Measurements from ENCODE around the gene MS4A6E. TPM values are rescaled to one million over a fixed set of nuclear protein-coding genes. Genes with fewer than 3 reads are reported as not detected.
"Not testable (repeated sequence)": the region's sequence is repeated elsewhere in the genome, so short reads cannot be mapped to it uniquely, and the experiment has no call there.

Gene MS4A6E, protein sequence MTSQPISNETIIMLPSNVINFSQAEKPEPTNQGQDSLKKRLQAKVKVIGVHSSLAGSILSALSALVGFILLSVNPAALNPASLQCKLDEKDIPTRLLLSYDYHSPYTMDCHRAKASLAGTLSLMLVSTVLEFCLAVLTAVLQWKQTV
- not detected for polyA plus RNA-seq

- H3K4me1 Mint-ChIP-seq, result no peaks in the 10 kb centered on the region
- peaks cover 6% of the 10 kb centered on the region for H3K36me3 Mint-ChIP-seq
- H3K27me3 Mint-ChIP-seq, result no peaks in the 10 kb centered on the region
- H3K9me3 Mint-ChIP-seq, result peaks cover 8 to 18% (median 15%) of the 10 kb centered on the region in 3 donors
- H3K4me3 Mint-ChIP-seq, result no peak within 1 kb of the TSS
- no peak within 1 kb of the TSS for H3K27ac Mint-ChIP-seq
These were observed at the start of gene MS4A6E for GRCh38 chr11:60326955-60327354. Gene MS4A6E (plus strand): TSS chr11:60327255. CDS start chr11:60334896, 7,641 bp downstream.

- Mint-ChIP-seq H3K9me3 (peaks cover 0 to 1% (median 0%) of the 10 kb centered on the region in 3 donors), H3K4me1 (peaks cover 7 to 11% (median 9%) of the 10 kb centered on the region in 3 donors), H3K4me3 (peak within 1 kb of the TSS in 1 of 4 donors; percentile 78), H3K27me3 (no peaks in the 10 kb centered on the region), H3K36me3 (no peaks in the 10 kb centered on the region), H3K27ac (peak within 1 kb of the TSS in 1 of 3 donors; percentile 54)
These were observed 46.6 kb upstream of the MS4A6E start, which contains the start of gene MS4A4A for GRCh38 chr11:60280412-60280811. Gene MS4A4A (plus strand): TSS chr11:60280666. CDS start chr11:60280676, 10 bp downstream.

GRCh38 chr11:60281485-60281884, 45.6 kb upstream of the MS4A6E start:
- Mint-ChIP-seq H3K27ac (no peak overlapping the region), H3K27me3 (no peaks in the 10 kb centered on the region), H3K4me1 (peaks cover 7 to 11% (median 9%) of the 10 kb centered on the region in 3 donors), H3K9me3 (peaks cover 0 to 1% (median 0%) of the 10 kb centered on the region in 3 donors), H3K36me3 (no peaks in the 10 kb centered on the region), H3K4me3 (no peak overlapping the region)

GRCh38 chr11:60282286-60282685, 44.8 kb upstream of the MS4A6E start:
- peaks cover 7 to 11% (median 9%) of the 10 kb centered on the region in 3 donors for H3K4me1 Mint-ChIP-seq

DNA sequence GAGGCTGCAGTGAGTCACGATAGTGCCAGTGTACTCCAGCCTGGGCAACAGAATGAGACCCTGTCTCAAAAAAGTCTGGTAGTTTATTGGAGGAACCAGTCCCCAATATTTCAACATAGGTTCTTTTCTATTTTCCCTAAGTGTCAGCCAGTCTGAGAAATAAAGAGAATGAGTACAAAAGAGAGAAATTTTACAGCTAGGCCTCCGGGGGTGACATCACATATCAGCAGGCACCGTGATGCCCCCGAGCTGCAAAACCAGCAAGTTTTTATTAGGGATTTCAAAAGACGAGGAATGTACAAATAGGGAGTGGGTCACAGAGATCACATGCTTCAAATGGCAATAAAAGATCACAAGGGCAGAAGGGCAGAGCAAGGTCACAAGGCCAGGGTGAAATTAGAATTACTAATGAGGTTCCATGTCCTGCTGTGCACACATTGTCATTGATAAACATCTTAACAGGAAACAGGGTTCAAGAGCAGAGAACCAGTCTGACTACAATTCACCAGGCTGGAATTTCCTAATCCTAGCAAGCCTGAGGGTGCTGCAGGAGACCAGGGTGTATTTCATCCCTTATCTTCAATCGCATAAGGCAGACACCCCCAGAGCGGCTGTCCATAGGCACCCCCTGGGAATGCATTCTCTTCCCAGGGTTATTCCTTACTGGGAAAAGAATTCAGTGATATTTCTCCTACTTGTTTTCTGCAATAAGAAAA, 41.5 kb upstream of the MS4A6E start:
- not testable (repeated sequence) for H3K27me3 Mint-ChIP-seq, H3K27ac Mint-ChIP-seq, H3K4me3 Mint-ChIP-seq, H3K9me3 Mint-ChIP-seq, H3K4me1 Mint-ChIP-seq, H3K36me3 Mint-ChIP-seq

More at GRCh38 chr11:60282286-60282685, 44.8 kb upstream of the MS4A6E start:
- no peaks in the 10 kb centered on the region for H3K27me3 Mint-ChIP-seq
- H3K36me3 Mint-ChIP-seq, result no peaks in the 10 kb centered on the region
- no peaks in the 10 kb centered on the region for H3K9me3 Mint-ChIP-seq
- H3K4me3 Mint-ChIP-seq, result no peak overlapping the region
- H3K27ac Mint-ChIP-seq, result no peak overlapping the region

GRCh38 chr11:60288531-60288930, 38.5 kb upstream of the MS4A6E start:
- H3K4me1 Mint-ChIP-seq, result no peaks in the 10 kb centered on the region
- no peak overlapping the region for H3K4me3 Mint-ChIP-seq
- H3K27me3 Mint-ChIP-seq, result peaks cover 3% of the 10 kb centered on the region
- H3K9me3 Mint-ChIP-seq, result peaks cover 0 to 8% (median 2%) of the 10 kb centered on the region in 3 donors
- H3K27ac Mint-ChIP-seq, result no peak overlapping the region
- no peaks in the 10 kb centered on the region for H3K36me3 Mint-ChIP-seq

GRCh38 chr11:60292145-60292544, 34.9 kb upstream of the MS4A6E start:
- Mint-ChIP-seq H3K4me1 (no peaks in the 10 kb centered on the region), H3K4me3 (no peak overlapping the region), H3K27ac (no peak overlapping the region), H3K36me3 (no peaks in the 10 kb centered on the region), H3K9me3 (peaks cover 0 to 8% (median 2%) of the 10 kb centered on the region in 3 donors), H3K27me3 (peaks cover 3% of the 10 kb centered on the region)

DNA sequence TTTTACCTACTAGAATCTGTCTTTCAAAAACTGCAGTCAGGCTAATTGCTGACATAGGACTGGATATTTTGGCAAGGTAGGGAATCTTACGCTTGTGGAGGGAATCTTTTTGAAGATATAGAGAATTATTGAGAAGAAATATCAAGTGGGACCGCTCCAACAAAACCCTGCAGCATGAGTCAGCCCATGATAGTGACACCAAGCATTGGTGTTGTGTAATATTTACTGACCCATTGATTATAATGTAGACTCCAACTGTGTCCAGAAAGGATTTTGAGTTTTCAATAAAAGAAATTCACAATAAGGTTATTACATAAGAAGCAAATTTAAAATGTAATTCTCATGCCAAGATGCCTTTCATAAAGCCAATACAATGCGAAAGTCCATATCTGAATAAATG, 25.9 kb upstream of the MS4A6E start:
- Mint-ChIP-seq H3K36me3 (no peaks in the 10 kb centered on the region), H3K9me3 (no peaks in the 10 kb centered on the region), H3K4me1 (no peaks in the 10 kb centered on the region), H3K4me3 (no peak overlapping the region), H3K27ac (no peak overlapping the region), H3K27me3 (no peaks in the 10 kb centered on the region)

- H3K27me3 Mint-ChIP-seq, H3K27ac Mint-ChIP-seq: not testable (repeated sequence)
These were observed 25.2 kb upstream of the MS4A6E start for GRCh38 chr11:60301884-60302283.

DNA sequence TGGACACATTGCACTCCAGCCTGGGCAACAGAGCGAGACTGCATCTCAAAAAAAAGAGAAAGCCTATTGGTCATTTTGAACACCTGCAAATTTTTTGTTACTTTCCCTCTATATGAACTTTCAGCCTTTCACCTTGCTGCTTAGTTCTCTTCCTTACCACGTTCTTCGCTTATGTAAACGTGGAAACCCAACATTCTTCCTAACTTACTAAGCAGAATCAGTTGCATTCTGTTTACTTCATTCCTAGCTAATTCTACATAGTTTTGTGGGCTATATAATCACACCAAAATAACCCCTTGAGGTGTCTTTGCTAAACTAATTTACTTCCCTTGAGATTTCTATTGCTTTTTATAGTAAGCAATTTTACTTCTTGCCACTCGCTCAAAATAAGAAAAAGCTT, 23.4 kb upstream of the MS4A6E start:
- no peaks in the 10 kb centered on the region for H3K4me1 Mint-ChIP-seq

More at GRCh38 chr11:60301884-60302283, 25.2 kb upstream of the MS4A6E start:
- not testable (repeated sequence) for H3K9me3 Mint-ChIP-seq, H3K36me3 Mint-ChIP-seq, H3K4me1 Mint-ChIP-seq, H3K4me3 Mint-ChIP-seq

DNA sequence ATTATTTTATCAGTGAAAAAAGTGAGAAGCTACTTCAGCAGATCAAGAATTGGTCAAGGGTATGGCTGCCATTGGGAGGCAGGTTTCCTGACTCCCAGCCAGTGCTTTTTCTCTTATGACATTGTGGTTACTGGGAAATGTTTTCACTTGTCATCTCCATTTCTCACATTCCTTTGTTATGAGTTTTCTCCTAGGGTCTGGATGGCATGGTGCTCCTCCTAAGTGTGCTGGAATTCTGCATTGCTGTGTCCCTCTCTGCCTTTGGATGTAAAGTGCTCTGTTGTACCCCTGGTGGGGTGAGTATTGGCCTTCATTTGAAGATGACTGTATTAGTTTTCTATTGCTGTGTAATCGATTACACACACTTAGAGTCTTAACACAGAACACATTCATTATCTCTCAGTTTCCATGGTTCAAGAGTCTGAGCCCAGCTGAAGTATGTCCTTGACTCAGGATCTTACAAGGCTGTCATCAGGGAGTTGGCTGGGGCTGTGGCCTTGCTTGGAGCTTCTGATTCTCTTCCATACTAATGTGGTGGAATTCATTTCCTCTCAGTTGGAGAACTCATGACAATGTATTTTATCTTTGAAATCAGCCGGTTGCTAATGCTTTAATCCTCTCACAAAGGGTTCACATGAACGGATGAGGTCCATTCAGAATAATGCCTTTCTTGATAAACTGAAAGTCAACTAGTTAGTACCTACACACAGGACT, 21.0 kb upstream of the MS4A6E start:
- Mint-ChIP-seq H3K27ac (no peak overlapping the region), H3K4me1 (peaks cover 10 to 13% (median 12%) of the 10 kb centered on the region in 3 donors), H3K4me3 (no peak overlapping the region), H3K27me3 (no peaks in the 10 kb centered on the region), H3K36me3 (no peaks in the 10 kb centered on the region), H3K9me3 (no peaks in the 10 kb centered on the region)

More for the DNA sequence above, 23.4 kb upstream of the MS4A6E start:
- H3K27ac Mint-ChIP-seq, result no peak overlapping the region
- no peak overlapping the region for H3K4me3 Mint-ChIP-seq
- H3K27me3 Mint-ChIP-seq, result no peaks in the 10 kb centered on the region
- H3K36me3 Mint-ChIP-seq, result no peaks in the 10 kb centered on the region
- no peaks in the 10 kb centered on the region for H3K9me3 Mint-ChIP-seq

DNA sequence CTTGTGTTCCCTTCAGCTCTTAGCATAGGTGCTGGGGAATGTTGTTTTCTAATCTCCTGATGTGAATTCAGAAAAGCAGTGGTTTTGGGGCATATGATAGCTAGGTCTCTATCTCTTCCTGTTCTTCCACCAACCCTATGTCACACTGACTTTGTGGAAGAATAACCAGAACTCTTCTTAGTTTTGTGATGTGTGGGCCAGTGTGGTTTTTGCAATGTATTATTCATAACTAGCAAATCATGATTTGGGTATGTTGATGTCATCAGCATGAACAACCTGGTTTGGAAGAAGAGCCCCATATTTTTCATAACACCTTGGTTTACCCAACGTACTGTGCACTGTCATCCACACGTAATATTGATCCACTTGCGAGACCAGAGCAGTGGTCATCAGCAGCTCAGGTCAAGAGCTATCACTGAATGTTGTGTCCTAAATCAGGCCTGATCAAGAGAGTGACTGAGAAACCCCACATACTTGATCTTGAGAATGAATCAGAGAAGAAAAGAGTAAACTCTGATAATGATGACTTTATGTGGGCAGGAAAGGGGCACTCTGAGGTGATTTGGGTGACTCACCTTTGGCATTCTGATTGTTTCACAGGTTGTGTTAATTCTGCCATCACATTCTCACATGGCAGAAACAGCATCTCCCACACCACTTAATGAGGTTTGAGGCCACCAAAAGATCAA, 19.4 kb upstream of the MS4A6E start:
- Mint-ChIP-seq H3K36me3 (no peaks in the 10 kb centered on the region), H3K27ac (no peak overlapping the region)

GRCh38 chr11:60310407-60310998, 16.6 kb upstream of the MS4A6E start:
- Mint-ChIP-seq H3K36me3 (no peaks in the 10 kb centered on the region), H3K4me3 (peak overlapping the region in 3 of 4 donors; percentile 0 to 49 (median 9)), H3K27ac (peak overlapping the region; percentile 35 to 83 (median 62)), H3K27me3 (no peaks in the 10 kb centered on the region), H3K9me3 (peaks cover 0 to 2% (median 0%) of the 10 kb centered on the region in 3 donors), H3K4me1 (peaks cover 10 to 13% (median 12%) of the 10 kb centered on the region in 3 donors)

More for the DNA sequence above, 19.4 kb upstream of the MS4A6E start:
- H3K9me3 Mint-ChIP-seq, result no peaks in the 10 kb centered on the region
- no peak overlapping the region for H3K4me3 Mint-ChIP-seq
- H3K27me3 Mint-ChIP-seq, result no peaks in the 10 kb centered on the region
- H3K4me1 Mint-ChIP-seq, result peaks cover 10 to 13% (median 12%) of the 10 kb centered on the region in 3 donors

- no peaks in the 10 kb centered on the region for H3K27me3 Mint-ChIP-seq
- H3K9me3 Mint-ChIP-seq, result peaks cover 0 to 10% (median 8%) of the 10 kb centered on the region in 3 donors
- peaks cover 7 to 8% (median 8%) of the 10 kb centered on the region in 3 donors for H3K4me1 Mint-ChIP-seq
- H3K4me3 Mint-ChIP-seq, result no peak overlapping the region
- H3K36me3 Mint-ChIP-seq, result no peaks in the 10 kb centered on the region
- no peak overlapping the region for H3K27ac Mint-ChIP-seq
These were observed 12.3 kb upstream of the MS4A6E start for GRCh38 chr11:60314635-60315321.

All from IgD-negative memory B cell (primary cell).